Tibial nerve (tissue), 4 donors: ENCODE results near the gene TBL1X.

Source experiments
- EP300 ChIP-seq, 2 donors: sonication (generic); formaldehyde crosslinking; IDR thresholded peaks; one replicate each; pipeline ENCODE4 v1.6.1; 2017; ENCODE audit warnings: antibody characterized with exemption in 2 of 2, mild to moderate bottlenecking in 1 of 2
- TF ChIP-seq, protein P1 (sequence below), 5 experiments: fragments of 200-600 bp in 3 of 5; fragments of 450-650 bp in 2 of 5; sonication (generic) in 3 of 5; IDR thresholded peaks; one replicate each; pipeline ENCODE4 v1.5.1; 2016 to 2019; ENCODE audit warnings: antibody characterized with exemption in 5 of 5, mild to moderate bottlenecking in 3 of 5, moderate library complexity in 2 of 5

DNA sequence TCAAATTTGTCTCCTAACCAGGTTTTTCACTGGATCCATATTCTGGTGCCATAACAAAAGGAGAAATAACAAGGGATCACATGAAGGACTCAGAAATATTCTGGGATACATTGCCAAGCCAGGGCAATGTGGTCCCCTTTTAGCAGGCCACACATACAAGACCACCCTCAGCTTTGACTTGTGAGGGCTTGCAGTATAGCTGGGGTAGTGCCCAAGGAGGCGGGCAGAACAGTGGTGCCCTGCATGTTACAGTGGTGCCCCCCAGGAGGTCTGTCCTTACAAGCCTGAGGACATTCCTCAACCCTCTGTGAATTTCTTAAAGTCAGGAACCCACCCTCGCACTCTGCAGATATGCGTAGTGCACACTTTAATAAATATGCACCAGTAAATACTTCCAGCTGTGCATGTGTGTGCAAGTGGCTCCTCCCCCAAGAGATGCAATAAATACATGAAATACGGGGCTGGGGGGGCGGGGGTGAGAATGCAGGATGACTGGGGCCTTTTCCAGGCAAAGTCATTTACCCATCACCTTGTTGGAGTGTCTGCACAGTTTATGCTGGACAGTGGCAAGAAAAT lies 34.4 kb upstream of the TBL1X start:
- TF ChIP-seq, protein P1, sequence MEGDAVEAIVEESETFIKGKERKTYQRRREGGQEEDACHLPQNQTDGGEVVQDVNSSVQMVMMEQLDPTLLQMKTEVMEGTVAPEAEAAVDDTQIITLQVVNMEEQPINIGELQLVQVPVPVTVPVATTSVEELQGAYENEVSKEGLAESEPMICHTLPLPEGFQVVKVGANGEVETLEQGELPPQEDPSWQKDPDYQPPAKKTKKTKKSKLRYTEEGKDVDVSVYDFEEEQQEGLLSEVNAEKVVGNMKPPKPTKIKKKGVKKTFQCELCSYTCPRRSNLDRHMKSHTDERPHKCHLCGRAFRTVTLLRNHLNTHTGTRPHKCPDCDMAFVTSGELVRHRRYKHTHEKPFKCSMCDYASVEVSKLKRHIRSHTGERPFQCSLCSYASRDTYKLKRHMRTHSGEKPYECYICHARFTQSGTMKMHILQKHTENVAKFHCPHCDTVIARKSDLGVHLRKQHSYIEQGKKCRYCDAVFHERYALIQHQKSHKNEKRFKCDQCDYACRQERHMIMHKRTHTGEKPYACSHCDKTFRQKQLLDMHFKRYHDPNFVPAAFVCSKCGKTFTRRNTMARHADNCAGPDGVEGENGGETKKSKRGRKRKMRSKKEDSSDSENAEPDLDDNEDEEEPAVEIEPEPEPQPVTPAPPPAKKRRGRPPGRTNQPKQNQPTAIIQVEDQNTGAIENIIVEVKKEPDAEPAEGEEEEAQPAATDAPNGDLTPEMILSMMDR (IDR thresholded peaks at IDR 0.05): no peak
- TF ChIP-seq EP300 (IDR thresholded peaks at IDR 0.05): no peak
